SK-N-SH treated with all-trans-retinoic acid at 6 μM for 48 hours (cell line): Measurements from ENCODE around the gene SOX6.

Experiments used
- ATAC-seq: fragments of 200-7000 bp; cut with Tn5 transposase; 3 replicates; pipeline ENCODE4 v1.9.1; 2020; ENCODE audit warnings: mild to moderate bottlenecking, moderate library complexity
- BACH2 ChIP-seq: fragments of 250-450 bp; sonication (Bioruptor Pico); IDR thresholded peaks from 2 replicates; pipeline ENCODE4 v1.9.0; 2021; ENCODE audit warnings: mild to moderate bottlenecking, borderline replicate concordance
- CSDC2 ChIP-seq: fragments of 250-450 bp; sonication (Bioruptor Pico); IDR thresholded peaks from 2 replicates; pipeline ENCODE4 v1.5.0; 2020; ENCODE audit warnings: mild to moderate bottlenecking, moderate library complexity
- CSRNP3 ChIP-seq: fragments of 250-450 bp; sonication (Bioruptor Pico); IDR thresholded peaks from 2 replicates; pipeline ENCODE4 v1.5.1; 2021; ENCODE audit warnings: mild to moderate bottlenecking, moderate library complexity
- ESRRG ChIP-seq: fragments of 250-450 bp; sonication (Bioruptor Pico); IDR thresholded peaks from 2 replicates; pipeline ENCODE4 v1.6.1; 2021; ENCODE audit warnings: mild to moderate bottlenecking
- GLIS3 ChIP-seq: fragments of 250-450 bp; sonication (Bioruptor Pico); IDR thresholded peaks from 2 replicates; pipeline ENCODE4 v1.5.0; 2020; ENCODE audit warnings: mild to moderate bottlenecking, moderate library complexity
- ISL1 ChIP-seq: fragments of 250-450 bp; sonication (Bioruptor Pico); IDR thresholded peaks from 2 replicates; pipeline ENCODE4 v2.1.2; 2022; ENCODE audit warnings: mild to moderate bottlenecking, moderate library complexity
- OSR1 ChIP-seq: fragments of 250-450 bp; sonication (Bioruptor Pico); IDR thresholded peaks from 2 replicates; pipeline ENCODE4 v1.8.0; 2022; ENCODE audit warnings: moderate library complexity, mild to moderate bottlenecking, inconsistent platforms
- PATZ1 ChIP-seq: fragments of 250-450 bp; sonication (Bioruptor Pico); IDR thresholded peaks from 2 replicates; pipeline ENCODE4 v1.8.0; 2020; ENCODE audit warnings: mild to moderate bottlenecking, moderate library complexity, borderline replicate concordance
- POU6F1 ChIP-seq: fragments of 250-450 bp; sonication (Bioruptor Pico); IDR thresholded peaks from 2 replicates; pipeline ENCODE4 v1.8.0; 2021; ENCODE audit warnings: low read depth, mild to moderate bottlenecking, moderate library complexity, borderline replicate concordance
- PPARA ChIP-seq: fragments of 250-450 bp; sonication (Bioruptor Pico); IDR thresholded peaks from 2 replicates; pipeline ENCODE4 v1.5.0; 2020; ENCODE audit warnings: mild to moderate bottlenecking, borderline replicate concordance
- RARB ChIP-seq: fragments of 250-450 bp; sonication (Bioruptor Pico); IDR thresholded peaks from 2 replicates; pipeline ENCODE4 v1.8.0; 2021; ENCODE audit warnings: mild to moderate bottlenecking, moderate library complexity
- SNAI2 ChIP-seq: fragments of 250-450 bp; sonication (Bioruptor Pico); IDR thresholded peaks from 2 replicates; pipeline ENCODE4 v1.5.0; 2020; ENCODE audit warnings: mild to moderate bottlenecking, moderate library complexity
- TCF4 ChIP-seq: fragments of 250-450 bp; sonication (Bioruptor Pico); IDR thresholded peaks from 2 replicates; pipeline ENCODE4 v1.8.0; 2021; ENCODE audit warnings: mild to moderate bottlenecking, moderate library complexity, borderline replicate concordance
- TOX ChIP-seq: fragments of 250-450 bp; sonication (Bioruptor Pico); IDR thresholded peaks from 2 replicates; pipeline ENCODE4 v1.8.0; 2021; ENCODE audit warnings: mild to moderate bottlenecking, moderate library complexity, borderline replicate concordance
- ZC3H10 ChIP-seq: fragments of 250-450 bp; sonication (Bioruptor Pico); IDR thresholded peaks from 2 replicates; pipeline ENCODE4 v1.5.1; 2021; ENCODE audit warnings: mild to moderate bottlenecking, moderate library complexity
- ZFP3 ChIP-seq: fragments of 250-450 bp; sonication (Bioruptor Pico); IDR thresholded peaks from 2 replicates; pipeline ENCODE4 v1.5.0; 2020; ENCODE audit warnings: mild to moderate bottlenecking, moderate library complexity
- ZFP30 ChIP-seq: fragments of 450-650 bp; formaldehyde crosslinking; IDR thresholded peaks from 2 replicates; pipeline ENCODE4 v1.5.0; 2022; ENCODE audit warnings: mild to moderate bottlenecking, moderate library complexity
- ZNF565 ChIP-seq: fragments of 450-650 bp; formaldehyde crosslinking; conservative IDR thresholded peaks from 2 replicates; pipeline ENCODE4 v1.5.0; 2020; ENCODE audit warnings: low read depth, mild to moderate bottlenecking, moderate library complexity
- ZNF70 ChIP-seq: fragments of 450-650 bp; formaldehyde crosslinking; IDR thresholded peaks from 2 replicates; pipeline ENCODE4 v1.5.0; 2020; ENCODE audit warnings: mild to moderate bottlenecking, moderate library complexity
- ZNF8 ChIP-seq: fragments of 450-650 bp; formaldehyde crosslinking; IDR thresholded peaks from 2 replicates; pipeline ENCODE4 v1.5.0; 2020; ENCODE audit warnings: mild to moderate bottlenecking, moderate library complexity
- TF ChIP-seq, protein P1 (sequence below): fragments of 250-450 bp; sonication (Bioruptor Pico); IDR thresholded peaks from 2 replicates; pipeline ENCODE4 v1.5.1; 2020; ENCODE audit warnings: low read depth, mild to moderate bottlenecking, moderate library complexity
- TF ChIP-seq, protein P2 (sequence below): fragments of 250-450 bp; sonication (Bioruptor Pico); IDR thresholded peaks from 2 replicates; pipeline ENCODE4 v1.5.0; 2020; ENCODE audit warnings: mild to moderate bottlenecking, moderate library complexity

SOX6 gene

DNA sequence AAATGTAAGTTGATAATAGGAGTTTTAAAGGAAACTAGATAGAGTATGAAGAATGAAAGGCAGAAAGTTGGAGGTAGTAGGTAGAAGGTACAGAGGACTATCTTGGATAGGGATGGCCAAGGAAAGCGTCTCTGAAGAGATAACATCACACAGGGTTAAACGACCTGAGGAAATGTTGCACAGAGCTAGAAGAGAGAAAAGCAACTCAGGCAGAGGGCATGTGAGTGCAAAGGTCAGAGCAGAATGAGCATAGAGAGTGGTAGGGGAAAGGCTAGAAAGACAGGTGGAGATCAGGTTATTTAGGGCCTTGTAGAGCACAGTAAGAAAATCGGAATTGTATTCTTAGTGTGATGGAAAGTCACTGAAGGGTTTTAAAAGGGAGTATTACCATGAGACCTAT is 232.0 kb downstream of the SOX6 start:
- ATAC-seq: no peak
- no peak for TF ChIP-seq ZNF8 (CRISPR knock-in tag)
- TF ChIP-seq GLIS3: no peak
- no peak for TF ChIP-seq ZFP30 (CRISPR knock-in tag)
- no peak for TF ChIP-seq ZNF565
- TF ChIP-seq RARB (CRISPR knock-in tag): no peak
- no peak for TF ChIP-seq PATZ1
- TF ChIP-seq TCF4 (CRISPR knock-in tag): no peak
- TF ChIP-seq SNAI2: no peak
- TF ChIP-seq POU6F1 (CRISPR knock-in tag): no peak
- no peak for TF ChIP-seq OSR1 (CRISPR knock-in tag)
- no peak for TF ChIP-seq ZFP3
- TF ChIP-seq, protein P1, sequence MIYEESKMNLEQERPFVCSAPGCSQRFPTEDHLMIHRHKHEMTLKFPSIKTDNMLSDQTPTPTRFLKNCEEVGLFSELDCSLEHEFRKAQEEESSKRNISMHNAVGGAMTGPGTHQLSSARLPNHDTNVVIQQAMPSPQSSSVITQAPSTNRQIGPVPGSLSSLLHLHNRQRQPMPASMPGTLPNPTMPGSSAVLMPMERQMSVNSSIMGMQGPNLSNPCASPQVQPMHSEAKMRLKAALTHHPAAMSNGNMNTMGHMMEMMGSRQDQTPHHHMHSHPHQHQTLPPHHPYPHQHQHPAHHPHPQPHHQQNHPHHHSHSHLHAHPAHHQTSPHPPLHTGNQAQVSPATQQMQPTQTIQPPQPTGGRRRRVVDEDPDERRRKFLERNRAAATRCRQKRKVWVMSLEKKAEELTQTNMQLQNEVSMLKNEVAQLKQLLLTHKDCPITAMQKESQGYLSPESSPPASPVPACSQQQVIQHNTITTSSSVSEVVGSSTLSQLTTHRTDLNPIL (CRISPR knock-in tag): no peak
- no peak for TF ChIP-seq CSDC2 (CRISPR knock-in tag)
- no peak for TF ChIP-seq ZNF70
- no peak for TF ChIP-seq ISL1 (CRISPR knock-in tag)
- TF ChIP-seq CSRNP3: no peak

GRCh38 chr11:16121853-16122252 is 234.5 kb downstream of the SOX6 start:
- ATAC-seq: no peak
- no peak for TF ChIP-seq TCF4 (CRISPR knock-in tag)
- TF ChIP-seq PPARA (CRISPR knock-in tag): no peak
- TF ChIP-seq ZC3H10 (CRISPR knock-in tag): no peak
- no peak for TF ChIP-seq ZNF8 (CRISPR knock-in tag)
- TF ChIP-seq OSR1 (CRISPR knock-in tag): no peak
- no peak for TF ChIP-seq CSRNP3
- no peak for TF ChIP-seq ESRRG
- no peak for TF ChIP-seq BACH2 (CRISPR knock-in tag)
- TF ChIP-seq ZNF70: no peak
- no peak for TF ChIP-seq ZFP30 (CRISPR knock-in tag)
- no peak for TF ChIP-seq POU6F1 (CRISPR knock-in tag)
- no peak for TF ChIP-seq PATZ1
- TF ChIP-seq ISL1 (CRISPR knock-in tag): no peak
- no peak for TF ChIP-seq TOX (CRISPR knock-in tag)
- no peak for TF ChIP-seq GLIS3
- TF ChIP-seq, protein P2, sequence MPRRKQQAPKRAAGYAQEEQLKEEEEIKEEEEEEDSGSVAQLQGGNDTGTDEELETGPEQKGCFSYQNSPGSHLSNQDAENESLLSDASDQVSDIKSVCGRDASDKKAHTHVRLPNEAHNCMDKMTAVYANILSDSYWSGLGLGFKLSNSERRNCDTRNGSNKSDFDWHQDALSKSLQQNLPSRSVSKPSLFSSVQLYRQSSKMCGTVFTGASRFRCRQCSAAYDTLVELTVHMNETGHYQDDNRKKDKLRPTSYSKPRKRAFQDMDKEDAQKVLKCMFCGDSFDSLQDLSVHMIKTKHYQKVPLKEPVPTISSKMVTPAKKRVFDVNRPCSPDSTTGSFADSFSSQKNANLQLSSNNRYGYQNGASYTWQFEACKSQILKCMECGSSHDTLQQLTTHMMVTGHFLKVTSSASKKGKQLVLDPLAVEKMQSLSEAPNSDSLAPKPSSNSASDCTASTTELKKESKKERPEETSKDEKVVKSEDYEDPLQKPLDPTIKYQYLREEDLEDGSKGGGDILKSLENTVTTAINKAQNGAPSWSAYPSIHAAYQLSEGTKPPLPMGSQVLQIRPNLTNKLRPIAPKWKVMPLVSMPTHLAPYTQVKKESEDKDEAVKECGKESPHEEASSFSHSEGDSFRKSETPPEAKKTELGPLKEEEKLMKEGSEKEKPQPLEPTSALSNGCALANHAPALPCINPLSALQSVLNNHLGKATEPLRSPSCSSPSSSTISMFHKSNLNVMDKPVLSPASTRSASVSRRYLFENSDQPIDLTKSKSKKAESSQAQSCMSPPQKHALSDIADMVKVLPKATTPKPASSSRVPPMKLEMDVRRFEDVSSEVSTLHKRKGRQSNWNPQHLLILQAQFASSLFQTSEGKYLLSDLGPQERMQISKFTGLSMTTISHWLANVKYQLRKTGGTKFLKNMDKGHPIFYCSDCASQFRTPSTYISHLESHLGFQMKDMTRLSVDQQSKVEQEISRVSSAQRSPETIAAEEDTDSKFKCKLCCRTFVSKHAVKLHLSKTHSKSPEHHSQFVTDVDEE: no peak
- TF ChIP-seq CSDC2 (CRISPR knock-in tag): no peak
- no peak for TF ChIP-seq ZFP3
